Subcutaneous abdominal adipose tissue (tissue), 5 donors: Measurements from ENCODE around the gene BIRC3.

Experiments used
- H3K27ac ChIP-seq: one replicate; pipeline ENCODE4 v1.7.0; 2013; ENCODE audit warnings: low read depth, mild to moderate bottlenecking, inconsistent platforms, low read length, moderate library complexity
- H3K27me3 ChIP-seq, 5 donors: one replicate each; pipeline ENCODE4 v1.7.0; 2013; ENCODE audit warnings: low read length in 5 of 5, inconsistent platforms in 1 of 5; ENCODE audit not compliant: control insufficient read depth in 5 of 5, insufficient read depth in 4 of 5
- H3K36me3 ChIP-seq, 5 donors: one replicate each; pipeline ENCODE4 v1.7.0; 2013; ENCODE audit warnings: low read length in 5 of 5; ENCODE audit not compliant: control insufficient read depth in 5 of 5, insufficient read depth in 5 of 5
- H3K4me1 ChIP-seq, 5 donors: one replicate each; pipeline ENCODE4 v1.7.0; 2013; ENCODE audit warnings: low read length in 5 of 5, mild to moderate bottlenecking in 3 of 5, moderate library complexity in 1 of 5; ENCODE audit not compliant: control insufficient read depth in 5 of 5, insufficient read depth in 5 of 5
- H3K4me3 ChIP-seq, 5 donors: one replicate each; pipeline ENCODE4 v1.7.0; 2013; ENCODE audit warnings: low read length in 5 of 5, low read depth in 1 of 5
- H3K9ac ChIP-seq, 5 donors: one replicate each; pipeline ENCODE4 v1.7.0; 2013; ENCODE audit warnings: low read length in 5 of 5, mild to moderate bottlenecking in 4 of 5, moderate library complexity in 3 of 5
- H3K9me3 ChIP-seq, 5 donors: one replicate each; pipeline ENCODE4 v1.7.0; 2013; ENCODE audit warnings: low read length in 5 of 5; ENCODE audit not compliant: control insufficient read depth in 5 of 5
- donor health status: healthy.
- donor health status: healthy.
- donor health status: healthy.
- donor health status: healthy.
- donor health status: healthy.

BIRC3 gene

GRCh38 chr11:102307727-102308038 is 9.6 kb upstream of the BIRC3 start:
- Histone ChIP-seq H3K36me3 (no peaks in the 10 kb centered on the region), H3K27ac (no peak overlapping the region), H3K4me1 (peaks cover 0 to 12% (median 3%) of the 10 kb centered on the region in 5 donors), H3K9me3 (peaks cover 0 to 3% (median 2%) of the 10 kb centered on the region in 5 donors), H3K9ac (no peak overlapping the region), H3K4me3 (no peak overlapping the region), H3K27me3 (no peaks in the 10 kb centered on the region)

- peaks cover 0 to 23% (median 11%) of the 10 kb centered on the region in 5 donors for H3K4me1 ChIP-seq
- H3K27ac ChIP-seq: no peak overlapping the region
- no peaks in the 10 kb centered on the region for H3K9me3 ChIP-seq
- no peaks in the 10 kb centered on the region for H3K27me3 ChIP-seq
- H3K4me3 ChIP-seq: no peak overlapping the region
- H3K36me3 ChIP-seq: no peaks in the 10 kb centered on the region
- no peak overlapping the region for H3K9ac ChIP-seq
Observed at GRCh38 chr11:102309621-102310541, 7.4 kb upstream of the BIRC3 start.

GRCh38 chr11:102312667-102313066 is 4.6 kb upstream of the BIRC3 start:
- peaks cover 3 to 22% (median 10%) of the 10 kb centered on the region in 5 donors for H3K4me1 ChIP-seq
- H3K36me3 ChIP-seq: no peaks in the 10 kb centered on the region
- H3K27ac ChIP-seq: peak overlapping the region; percentile 55
- H3K9ac ChIP-seq: peak overlapping the region in 3 of 5 donors; percentile 30 to 63 (median 52)
- H3K27me3 ChIP-seq: no peaks in the 10 kb centered on the region
- peak overlapping the region; percentile 37 to 68 (median 50) for H3K4me3 ChIP-seq
- H3K9me3 ChIP-seq: no peaks in the 10 kb centered on the region

DNA sequence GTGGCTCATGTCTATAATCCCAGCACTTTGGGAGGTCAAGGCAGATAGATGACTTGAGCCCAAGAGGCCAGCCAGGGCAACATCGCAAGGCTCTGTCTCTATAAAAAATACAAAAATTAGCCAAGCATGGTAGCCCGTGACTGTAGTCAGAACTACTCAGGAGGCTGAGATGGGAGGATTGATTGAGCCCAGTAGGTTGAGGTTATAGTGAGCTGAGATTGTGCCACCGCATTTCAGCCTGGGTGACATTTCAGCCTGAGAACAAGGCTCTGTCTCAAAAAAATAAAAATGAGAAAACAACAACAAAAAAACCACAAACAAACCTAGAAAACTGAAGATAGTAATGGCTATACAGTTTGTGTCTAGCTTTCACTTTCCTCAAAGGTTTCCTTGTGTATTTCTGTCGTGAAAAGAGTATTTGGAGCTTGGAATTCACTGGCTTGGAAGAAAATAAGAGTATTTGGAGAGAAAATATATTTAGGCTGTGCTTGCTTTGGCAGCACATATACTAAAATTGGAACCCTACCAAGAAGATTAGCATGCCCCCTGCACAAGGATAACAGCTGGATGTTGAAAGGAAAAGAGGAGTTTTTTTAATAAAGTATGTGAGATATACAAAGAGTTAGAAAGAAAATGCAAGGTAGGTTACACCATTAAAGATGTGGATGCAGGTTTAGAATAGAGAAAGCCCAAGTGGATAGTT is 3.9 kb upstream of the BIRC3 start:
- H3K27me3 ChIP-seq: no peaks in the 10 kb centered on the region
- peak overlapping the region in 3 of 5 donors; percentile 35 to 63 (median 52) for H3K9ac ChIP-seq
- H3K4me3 ChIP-seq: peak overlapping the region; percentile 37 to 68 (median 50)
- no peaks in the 10 kb centered on the region for H3K36me3 ChIP-seq
- no peaks in the 10 kb centered on the region for H3K9me3 ChIP-seq
- H3K4me1 ChIP-seq: peaks cover 3 to 29% (median 13%) of the 10 kb centered on the region in 5 donors
- peak overlapping the region; percentile 55 for H3K27ac ChIP-seq

- Histone ChIP-seq H3K27me3 (no peaks in the 10 kb centered on the region), H3K36me3 (no peaks in the 10 kb centered on the region), H3K9me3 (no peaks in the 10 kb centered on the region), H3K4me1 (peaks cover 3 to 34% (median 13%) of the 10 kb centered on the region in 5 donors), H3K9ac (no peak overlapping the region), H3K27ac (no peak overlapping the region), H3K4me3 (no peak overlapping the region)
Observed at GRCh38 chr11:102314784-102315183, 2.5 kb upstream of the BIRC3 start.

- H3K4me3 ChIP-seq: peak overlapping the region in 2 of 5 donors; percentile 80 to 86
- H3K27ac ChIP-seq: peak overlapping the region; percentile 63
- no peak overlapping the region for H3K9ac ChIP-seq
- H3K36me3 ChIP-seq: no peaks in the 10 kb centered on the region
- no peaks in the 10 kb centered on the region for H3K9me3 ChIP-seq
- H3K27me3 ChIP-seq: no peaks in the 10 kb centered on the region
- H3K4me1 ChIP-seq: peaks cover 3 to 34% (median 13%) of the 10 kb centered on the region in 5 donors
Observed at GRCh38 chr11:102316346-102316904, 859 bp upstream of the BIRC3 start.

DNA sequence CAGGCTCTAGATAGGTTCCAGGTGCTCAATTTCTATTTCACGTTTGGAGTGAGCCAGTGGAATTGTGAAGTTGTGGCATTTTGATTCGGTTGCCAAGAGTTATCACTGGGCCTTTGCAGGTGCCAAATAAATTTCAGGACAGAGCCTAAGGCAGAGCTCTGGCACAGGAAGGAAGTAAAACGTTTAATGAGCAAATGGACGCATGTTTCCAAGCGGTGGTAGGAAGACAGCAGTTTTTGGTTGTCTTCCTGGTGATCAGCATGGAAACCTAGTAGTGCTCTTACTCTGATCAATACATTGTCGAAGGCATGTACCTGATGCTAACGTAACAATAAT is 452 bp downstream of the BIRC3 start:
- H3K27me3 ChIP-seq: no peaks in the 10 kb centered on the region
- H3K27ac ChIP-seq: peak overlapping the region; percentile 63
- peaks cover 3 to 34% (median 13%) of the 10 kb centered on the region in 5 donors for H3K4me1 ChIP-seq
- no peaks in the 10 kb centered on the region for H3K36me3 ChIP-seq
- peak overlapping the region; percentile 80 to 86 (median 85) for H3K4me3 ChIP-seq
- H3K9me3 ChIP-seq: no peaks in the 10 kb centered on the region
- peak overlapping the region in 4 of 5 donors; percentile 33 to 74 (median 66) for H3K9ac ChIP-seq

DNA sequence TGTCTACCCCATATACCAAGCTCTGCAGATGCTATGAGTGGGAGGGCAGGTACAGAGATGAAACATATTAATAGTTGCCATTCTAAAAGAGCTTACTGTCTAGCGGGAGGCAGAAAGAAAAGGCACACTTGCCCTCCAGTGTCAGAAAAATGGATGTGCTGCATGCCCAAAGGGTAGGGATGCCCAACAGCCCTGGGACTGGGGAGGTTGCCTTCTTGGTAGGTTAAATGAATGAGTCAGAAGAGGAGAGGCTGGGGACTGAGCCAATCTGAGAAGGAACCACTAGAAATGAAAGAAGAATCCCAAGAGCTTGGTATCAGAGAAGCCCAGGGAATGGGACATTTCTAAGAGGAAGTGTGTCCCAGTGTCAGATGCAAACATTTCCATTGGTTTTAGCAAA is 1.2 kb downstream of the BIRC3 start:
- Histone ChIP-seq H3K4me1 (peaks cover 3 to 28% (median 8%) of the 10 kb centered on the region in 5 donors), H3K36me3 (no peaks in the 10 kb centered on the region), H3K4me3 (peak overlapping the region in 4 of 5 donors; percentile 37 to 86 (median 82)), H3K27ac (no peak overlapping the region), H3K27me3 (no peaks in the 10 kb centered on the region), H3K9ac (no peak overlapping the region), H3K9me3 (no peaks in the 10 kb centered on the region)

DNA sequence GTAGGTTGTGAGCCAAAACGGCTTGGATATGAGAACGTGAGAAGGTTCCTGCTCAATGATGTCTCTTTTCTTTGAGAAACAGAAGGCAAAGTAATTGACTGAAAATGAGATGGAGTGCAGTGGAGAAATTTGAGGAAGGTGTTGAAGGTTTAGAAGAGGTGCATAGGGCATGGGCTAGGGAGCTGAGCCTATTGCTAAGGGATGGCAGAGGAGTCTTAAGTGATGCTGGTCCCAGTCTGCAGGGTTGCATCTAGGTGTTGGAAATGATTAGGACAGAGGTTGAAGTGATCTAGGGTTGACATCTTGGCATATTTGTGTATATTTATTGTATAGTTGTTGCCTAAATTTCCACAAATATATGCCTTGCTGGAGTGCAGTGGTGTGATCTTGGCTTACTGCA is 2.3 kb downstream of the BIRC3 start:
- no peak overlapping the region for H3K4me3 ChIP-seq
- H3K9me3 ChIP-seq: no peaks in the 10 kb centered on the region
- peaks cover 3 to 25% (median 5%) of the 10 kb centered on the region in 5 donors for H3K4me1 ChIP-seq
- H3K36me3 ChIP-seq: no peaks in the 10 kb centered on the region
- H3K9ac ChIP-seq: no peak overlapping the region
- H3K27ac ChIP-seq: no peak overlapping the region
- no peaks in the 10 kb centered on the region for H3K27me3 ChIP-seq

DNA sequence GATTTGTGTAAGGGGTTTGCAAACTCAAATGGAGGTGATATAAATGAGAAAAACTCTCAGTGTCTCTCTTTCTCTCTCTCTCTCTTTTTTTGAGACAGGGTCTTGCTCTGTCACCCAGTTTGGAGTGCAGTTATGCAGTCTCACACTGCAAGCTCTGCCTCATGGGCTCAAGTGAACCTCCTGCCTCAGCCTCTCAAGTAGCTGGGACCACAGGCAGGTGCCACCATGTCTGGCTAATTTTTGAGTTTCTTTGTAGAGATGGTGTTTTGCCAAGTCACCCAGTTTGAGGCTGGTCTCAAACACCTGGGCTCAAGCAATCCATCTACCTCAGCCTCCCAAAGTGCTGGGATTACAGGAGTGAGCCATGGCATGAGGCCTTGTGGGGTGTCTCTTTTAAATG is 2.9 kb downstream of the BIRC3 start:
- Histone ChIP-seq H3K9ac (no peak overlapping the region), H3K27ac (no peak overlapping the region), H3K4me3 (no peak overlapping the region), H3K4me1 (peaks cover 3 to 25% (median 5%) of the 10 kb centered on the region in 5 donors), H3K36me3 (no peaks in the 10 kb centered on the region), H3K27me3 (no peaks in the 10 kb centered on the region), H3K9me3 (no peaks in the 10 kb centered on the region)
